ENCODE measurements around the gene TMEM272. TPM values are rescaled to one million over a fixed set of nuclear protein-coding genes. Genes with fewer than 3 reads are reported as not detected.

Gene TMEM272
- total and polyA plus RNA-seq, 2 experiments from 2014 or later = not detected

GRCh38 chr13:51806566-51806965 is 38.4 kb downstream of the TMEM272 start:
- no peak overlapping the region for H2AFZ ChIP-seq
- DNase-seq = peak; percentile 57
- H3F3A ChIP-seq (ENCODE audit: insufficient read depth) = peaks cover 19% of the 10 kb centered on the region
- H3K36me3 ChIP-seq (ENCODE audit: low read depth) = no peaks in the 10 kb centered on the region
- no peaks in the 10 kb centered on the region for H4K20me1 ChIP-seq (ENCODE audit: insufficient read depth)
- no peaks in the 10 kb centered on the region for H3K79me2 ChIP-seq (ENCODE audit: insufficient read depth)
- H3K9me2 ChIP-seq (ENCODE audit: insufficient read depth) = no peaks in the 10 kb centered on the region
- H3K4me3 ChIP-seq = no peak overlapping the region
- H3K27me3 ChIP-seq (replicated peaks; ENCODE audit: insufficient read depth) = no peaks in the 10 kb centered on the region
- H3K4me1 ChIP-seq (ENCODE audit: insufficient read depth) = peaks cover 17% of the 10 kb centered on the region
- H3K27ac ChIP-seq = no peak overlapping the region
- H3K4me2 ChIP-seq (ENCODE audit: unreplicated experiment) = no peak overlapping the region
- no peak for TF ChIP-seq EZH2 (IDR thresholded peaks at IDR 0.05; ENCODE audit: insufficient read depth, poor library complexity, severe bottlenecking)
- TF ChIP-seq EZH2phosphoT487 (IDR thresholded peaks at IDR 0.05; ENCODE audit: insufficient read depth, low read depth) = no peak
- H3K9ac ChIP-seq = no peak overlapping the region
- 45 to 65% methylated on average over 2 of the region's 2 CpGs for WGBS, 2 experiments (ENCODE audit: low coverage in 1 of 2, low lambda C conversion rate in 2 of 2, missing lambda C conversion rate in 2 of 2)
- in situ Hi-C loops (cut with MboI) = no loop called here
- no peaks in the 10 kb centered on the region for H3K9me3 ChIP-seq (ENCODE audit: low read depth)

- Histone ChIP-seq H3K4me3 (no peak overlapping the region), H3K9me2 (ENCODE audit: insufficient read depth) (no peaks in the 10 kb centered on the region), H3K27ac (no peak overlapping the region), H4K20me1 (ENCODE audit: insufficient read depth) (no peaks in the 10 kb centered on the region), H3K9ac (no peak overlapping the region), H3K27me3 (replicated peaks; ENCODE audit: insufficient read depth) (no peaks in the 10 kb centered on the region), H3K36me3 (ENCODE audit: low read depth) (no peaks in the 10 kb centered on the region), H3K4me2 (ENCODE audit: unreplicated experiment) (no peak overlapping the region), H2AFZ (no peak overlapping the region), H3F3A (ENCODE audit: insufficient read depth) (peaks cover 25% of the 10 kb centered on the region), H3K79me2 (ENCODE audit: insufficient read depth) (no peaks in the 10 kb centered on the region), H3K9me3 (ENCODE audit: low read depth) (no peaks in the 10 kb centered on the region), H3K4me1 (ENCODE audit: insufficient read depth) (peaks cover 17% of the 10 kb centered on the region)
- TF ChIP-seq EZH2phosphoT487 (IDR thresholded peaks at IDR 0.05; ENCODE audit: insufficient read depth, low read depth) (no peak), EZH2 (IDR thresholded peaks at IDR 0.05; ENCODE audit: insufficient read depth, poor library complexity, severe bottlenecking) (no peak)
- in situ Hi-C loops (cut with MboI) = no loop called here
- WGBS, 2 experiments (ENCODE audit: low coverage in 1 of 2, low lambda C conversion rate in 2 of 2, missing lambda C conversion rate in 2 of 2) = 65 to 76% methylated on average over 2 of the region's 2 CpGs
- DNase-seq = no peak
Observed at GRCh38 chr13:51805925-51806324, 39.1 kb downstream of the TMEM272 start.

GRCh38 chr13:51805313-51805712 is 39.7 kb downstream of the TMEM272 start:
- Histone ChIP-seq H3K9me2 (ENCODE audit: insufficient read depth) (no peaks in the 10 kb centered on the region), H3K79me2 (ENCODE audit: insufficient read depth) (no peaks in the 10 kb centered on the region), H3K4me3 (peak overlapping the region; percentile 85; the same call in 1 of the 2 replicates), H3F3A (ENCODE audit: insufficient read depth) (peaks cover 25% of the 10 kb centered on the region), H3K4me1 (ENCODE audit: insufficient read depth) (peaks cover 17% of the 10 kb centered on the region), H3K27me3 (replicated peaks; ENCODE audit: insufficient read depth) (no peaks in the 10 kb centered on the region), H4K20me1 (ENCODE audit: insufficient read depth) (no peaks in the 10 kb centered on the region), H2AFZ (no peak overlapping the region), H3K4me2 (ENCODE audit: unreplicated experiment) (peak overlapping the region; percentile 87), H3K9ac (no peak overlapping the region), H3K36me3 (ENCODE audit: low read depth) (no peaks in the 10 kb centered on the region), H3K27ac (no peak overlapping the region), H3K9me3 (ENCODE audit: low read depth) (no peaks in the 10 kb centered on the region)
- no peak for DNase-seq
- in situ Hi-C loops (cut with MboI) = no loop called here
- 96 to 99% methylated on average over 4 of the region's 4 CpGs for WGBS, 2 experiments (ENCODE audit: low coverage in 1 of 2, low lambda C conversion rate in 2 of 2, missing lambda C conversion rate in 2 of 2)
- TF ChIP-seq EZH2 (IDR thresholded peaks at IDR 0.05; ENCODE audit: insufficient read depth, poor library complexity, severe bottlenecking) = no peak
- no peak for TF ChIP-seq EZH2phosphoT487 (IDR thresholded peaks at IDR 0.05; ENCODE audit: insufficient read depth, low read depth)

GRCh38 chr13:51804295-51805172 is 40.4 kb downstream of the TMEM272 start:
- H3K27ac ChIP-seq = peak overlapping the region; percentile 88

More at GRCh38 chr13:51804295-51805172, 40.4 kb downstream of the TMEM272 start:
- Histone ChIP-seq H3K36me3 (ENCODE audit: low read depth) (no peaks in the 10 kb centered on the region), H3K27me3 (replicated peaks; ENCODE audit: insufficient read depth) (no peaks in the 10 kb centered on the region), H3K4me2 (ENCODE audit: unreplicated experiment) (peak overlapping the region; percentile 87), H3F3A (ENCODE audit: insufficient read depth) (peaks cover 25% of the 10 kb centered on the region), H3K9ac (peak overlapping the region; percentile 91), H4K20me1 (ENCODE audit: insufficient read depth) (no peaks in the 10 kb centered on the region), H3K4me3 (peak overlapping the region; percentile 85), H3K4me1 (ENCODE audit: insufficient read depth) (peaks cover 17% of the 10 kb centered on the region), H3K9me3 (ENCODE audit: low read depth) (no peaks in the 10 kb centered on the region), H3K9me2 (ENCODE audit: insufficient read depth) (no peaks in the 10 kb centered on the region), H2AFZ (peak overlapping the region; percentile 77), H3K79me2 (ENCODE audit: insufficient read depth) (no peaks in the 10 kb centered on the region)
- in situ Hi-C loops (cut with MboI) = no loop called here
- TF ChIP-seq EZH2 (IDR thresholded peaks at IDR 0.05; ENCODE audit: insufficient read depth, poor library complexity, severe bottlenecking) = no peak
- TF ChIP-seq EZH2phosphoT487 (IDR thresholded peaks at IDR 0.05; ENCODE audit: insufficient read depth, low read depth) = no peak
- peak; percentile 40 for DNase-seq
- 10 to 13% methylated on average over 31 of the region's 31 CpGs for WGBS, 2 experiments (ENCODE audit: low coverage in 1 of 2, low lambda C conversion rate in 2 of 2, missing lambda C conversion rate in 2 of 2)
